Smooth muscle cell (in vitro differentiated cells): Measurements from ENCODE around the gene PSMG1. TPM values are rescaled to one million over a fixed set of nuclear protein-coding genes. Genes with fewer than 3 reads are reported as not detected.

Source experiments
- DNase-seq: peaks from one replicate; lab custom pipeline; 2025; ENCODE audit not compliant: unreplicated experiment; lab: John Stamatoyannopoulos, UW
- H2AFZ ChIP-seq: fragments of 200-600 bp; sonication (generic); 2 replicates; pipeline ENCODE4 v1.6.0; 2016; ENCODE audit warnings: antibody characterized with exemption, low read depth, mild to moderate bottlenecking
- H3F3A ChIP-seq: fragments of 200-600 bp; sonication (generic); 2 replicates; pipeline ENCODE4 v1.6.0; 2017; ENCODE audit warnings: antibody characterized with exemption, low read depth
- H3K27ac ChIP-seq: fragments of 200-600 bp; sonication (generic); 2 replicates; pipeline ENCODE4 v1.5.1; 2016; ENCODE audit warnings: low read depth, mild to moderate bottlenecking
- H3K27me3 ChIP-seq: fragments of 200-600 bp; sonication (generic); 2 replicates; pipeline ENCODE4 v1.6.1; 2016; ENCODE audit warnings: low read depth, mild to moderate bottlenecking
- H3K36me3 ChIP-seq: fragments of 200-600 bp; sonication (generic); 2 replicates; pipeline ENCODE4 v1.5.1; 2016; ENCODE audit warnings: low read depth
- H3K4me1 ChIP-seq: fragments of 200-600 bp; sonication (generic); 2 replicates; pipeline ENCODE4 v1.5.1; 2016; ENCODE audit warnings: low read depth
- H3K4me2 ChIP-seq: fragments of 200-600 bp; sonication (generic); 2 replicates; pipeline ENCODE4 v1.6.0; 2016; ENCODE audit warnings: mild to moderate bottlenecking
- H3K4me3 ChIP-seq: fragments of 200-600 bp; sonication (generic); 2 replicates; pipeline ENCODE4 v1.5.1; 2016; ENCODE audit warnings: mild to moderate bottlenecking
- H3K79me2 ChIP-seq: fragments of 200-600 bp; sonication (generic); 2 replicates; pipeline ENCODE4 v1.6.0; 2016; ENCODE audit warnings: low read depth, mild to moderate bottlenecking
- H3K9ac ChIP-seq: fragments of 200-600 bp; sonication (generic); 2 replicates; pipeline ENCODE4 v1.6.0; 2016; ENCODE audit warnings: low read depth
- H3K9me3 ChIP-seq: fragments of 200-600 bp; sonication (generic); replicated peaks from 2 replicates; pipeline ENCODE4 v1.5.1; 2016; ENCODE audit warnings: low read depth
- H4K20me1 ChIP-seq: fragments of 200-600 bp; sonication (generic); 2 replicates; pipeline ENCODE4 v1.6.0; 2016; ENCODE audit warnings: low read depth
- WGBS: methylation state at CpG from one replicate; pipeline ENCODE4 v1.1.7; 2016; ENCODE audit warnings: low lambda C conversion rate; 5-methylcytosine and 5-hydroxymethylcytosine counted together
- polyA plus RNA-seq: library from polyadenylated mRNA; unstranded; fragments of >200 nt; fragmentation: Nextera tagmentation; extraction: Ambion mirVana; gene quantifications from 2 replicates; pipeline ENCODE4 v1.2.1, GENCODE V29; 2016
- total RNA-seq: library from RNA; depleted of rRNA; stranded (reverse); fragments of >200 nt; gene quantifications from 2 replicates; pipeline ENCODE4 v1.2.3, GENCODE V29; 2014
- TF ChIP-seq, protein P1 (sequence below): fragments of 200-600 bp; sonication (generic); IDR thresholded peaks from 2 replicates; pipeline ENCODE4 v1.5.1; 2017; ENCODE audit warnings: borderline replicate concordance, mild to moderate bottlenecking, antibody characterized with exemption; ENCODE audit not compliant: insufficient read depth, poor library complexity, severe bottlenecking

PSMG1 gene
- total and polyA plus RNA-seq, 2 experiments from 2014 or later, result 55.2 to 60.7 TPM

DNA sequence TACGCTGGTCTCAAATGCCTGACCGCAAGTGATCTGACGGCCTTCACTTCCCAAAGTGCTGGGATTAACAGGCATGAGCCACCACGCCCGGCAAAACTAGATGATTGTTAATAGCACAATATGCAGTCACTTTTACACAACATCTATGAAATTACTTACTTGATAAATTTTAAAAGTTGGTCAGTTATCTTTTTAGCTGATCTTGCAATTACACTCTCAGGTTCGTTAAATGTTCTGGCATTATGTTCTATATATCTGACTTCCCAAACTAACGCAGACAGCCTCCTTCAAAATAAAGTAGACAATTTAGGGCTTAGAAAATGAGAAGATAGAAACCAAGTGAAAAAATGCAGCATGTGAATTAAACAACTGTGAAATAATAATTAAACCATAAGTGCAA, 31.8 kb upstream of the PSMG1 start:
- H3K36me3 ChIP-seq, result peaks cover 12% of the 10 kb centered on the region
- no peaks in the 10 kb centered on the region for H4K20me1 ChIP-seq
- peaks cover 10% of the 10 kb centered on the region for H3F3A ChIP-seq
- H3K4me3 ChIP-seq, result no peak overlapping the region
- H3K79me2 ChIP-seq, result no peaks in the 10 kb centered on the region
- H3K27ac ChIP-seq, result no peak overlapping the region
- no peak overlapping the region for H3K4me2 ChIP-seq
- no peaks in the 10 kb centered on the region for H3K27me3 ChIP-seq
- no peak overlapping the region for H3K9ac ChIP-seq
- no peaks in the 10 kb centered on the region for H3K4me1 ChIP-seq
- no peak for DNase-seq
- 93% methylated on average over 7 of the region's 7 CpGs for WGBS
- H3K9me3 ChIP-seq, result no peaks in the 10 kb centered on the region
- no peak overlapping the region for H2AFZ ChIP-seq
- TF ChIP-seq, protein P1, sequence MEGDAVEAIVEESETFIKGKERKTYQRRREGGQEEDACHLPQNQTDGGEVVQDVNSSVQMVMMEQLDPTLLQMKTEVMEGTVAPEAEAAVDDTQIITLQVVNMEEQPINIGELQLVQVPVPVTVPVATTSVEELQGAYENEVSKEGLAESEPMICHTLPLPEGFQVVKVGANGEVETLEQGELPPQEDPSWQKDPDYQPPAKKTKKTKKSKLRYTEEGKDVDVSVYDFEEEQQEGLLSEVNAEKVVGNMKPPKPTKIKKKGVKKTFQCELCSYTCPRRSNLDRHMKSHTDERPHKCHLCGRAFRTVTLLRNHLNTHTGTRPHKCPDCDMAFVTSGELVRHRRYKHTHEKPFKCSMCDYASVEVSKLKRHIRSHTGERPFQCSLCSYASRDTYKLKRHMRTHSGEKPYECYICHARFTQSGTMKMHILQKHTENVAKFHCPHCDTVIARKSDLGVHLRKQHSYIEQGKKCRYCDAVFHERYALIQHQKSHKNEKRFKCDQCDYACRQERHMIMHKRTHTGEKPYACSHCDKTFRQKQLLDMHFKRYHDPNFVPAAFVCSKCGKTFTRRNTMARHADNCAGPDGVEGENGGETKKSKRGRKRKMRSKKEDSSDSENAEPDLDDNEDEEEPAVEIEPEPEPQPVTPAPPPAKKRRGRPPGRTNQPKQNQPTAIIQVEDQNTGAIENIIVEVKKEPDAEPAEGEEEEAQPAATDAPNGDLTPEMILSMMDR, result no peak

DNA sequence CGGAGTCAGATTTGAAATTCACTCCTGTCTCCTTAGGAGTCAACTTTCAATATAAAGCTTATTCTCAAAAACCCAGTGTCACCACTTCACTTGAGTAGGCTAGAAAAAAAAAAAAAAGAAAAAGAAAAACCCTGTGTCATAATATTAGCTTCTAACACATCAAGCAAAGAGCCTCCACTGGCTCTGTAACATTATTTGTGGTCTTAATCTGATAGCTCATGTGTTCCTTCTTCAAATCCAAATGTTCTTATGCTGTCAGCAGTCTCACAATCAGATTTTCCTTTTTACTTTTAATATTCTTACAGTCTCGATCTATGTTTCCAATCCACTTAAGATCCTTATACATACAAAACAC, 26.1 kb upstream of the PSMG1 start:
- Histone ChIP-seq H3K4me2 (no peak overlapping the region), H3F3A (peaks cover 10% of the 10 kb centered on the region), H3K27me3 (no peaks in the 10 kb centered on the region), H3K9ac (no peak overlapping the region), H3K4me1 (no peaks in the 10 kb centered on the region), H3K4me3 (no peak overlapping the region), H4K20me1 (no peaks in the 10 kb centered on the region), H3K27ac (no peak overlapping the region), H3K36me3 (peaks cover 17% of the 10 kb centered on the region), H3K79me2 (no peaks in the 10 kb centered on the region), H3K9me3 (no peaks in the 10 kb centered on the region), H2AFZ (no peak overlapping the region)
- TF ChIP-seq, protein P1, result no peak
- no peak for DNase-seq
- WGBS, result 72% methylated on average over 2 of the region's 2 CpGs

DNA sequence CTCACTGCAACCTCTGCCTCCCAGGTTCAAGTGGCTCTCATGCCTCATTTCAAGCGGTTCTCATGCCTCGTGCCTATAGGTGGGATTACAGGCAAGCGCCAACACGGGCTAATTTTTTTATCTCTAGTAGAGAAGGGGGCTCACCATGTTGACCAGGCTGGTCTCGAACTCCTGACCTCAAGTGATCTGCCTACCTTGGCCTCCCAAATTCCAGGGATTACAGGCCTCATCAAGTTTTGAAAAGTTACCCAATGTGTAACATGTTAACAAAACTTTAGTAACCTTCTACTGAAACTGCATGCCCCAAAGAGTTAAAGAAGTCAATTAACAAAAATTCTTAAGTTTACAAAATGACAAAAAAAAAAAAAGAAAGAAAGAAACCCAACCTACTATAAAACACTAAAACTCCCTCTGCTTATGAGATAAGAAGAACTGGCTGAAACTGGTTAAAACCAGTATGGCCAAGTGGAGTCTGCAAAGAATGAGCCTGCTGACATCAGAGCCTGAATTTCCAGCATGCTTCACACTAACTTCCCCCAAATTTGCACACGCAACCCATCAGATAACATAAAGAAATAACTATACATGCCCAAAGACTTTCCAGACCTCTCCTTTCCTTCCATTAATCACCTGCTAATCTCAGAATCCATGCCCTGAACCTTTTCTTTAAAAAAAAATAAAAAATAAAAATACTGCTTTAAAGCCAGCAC, 25.5 kb upstream of the PSMG1 start:
- Histone ChIP-seq H3K27me3 (no peaks in the 10 kb centered on the region), H4K20me1 (no peaks in the 10 kb centered on the region), H3K9me3 (no peaks in the 10 kb centered on the region), H3F3A (peaks cover 10% of the 10 kb centered on the region), H3K4me1 (no peaks in the 10 kb centered on the region), H3K9ac (no peak overlapping the region), H2AFZ (no peak overlapping the region), H3K79me2 (no peaks in the 10 kb centered on the region), H3K4me2 (no peak overlapping the region), H3K4me3 (no peak overlapping the region), H3K27ac (no peak overlapping the region), H3K36me3 (peaks cover 17% of the 10 kb centered on the region)
- DNase-seq, result no peak
- TF ChIP-seq, protein P1, result no peak
- 86% methylated on average over 6 of the region's 6 CpGs for WGBS

DNA sequence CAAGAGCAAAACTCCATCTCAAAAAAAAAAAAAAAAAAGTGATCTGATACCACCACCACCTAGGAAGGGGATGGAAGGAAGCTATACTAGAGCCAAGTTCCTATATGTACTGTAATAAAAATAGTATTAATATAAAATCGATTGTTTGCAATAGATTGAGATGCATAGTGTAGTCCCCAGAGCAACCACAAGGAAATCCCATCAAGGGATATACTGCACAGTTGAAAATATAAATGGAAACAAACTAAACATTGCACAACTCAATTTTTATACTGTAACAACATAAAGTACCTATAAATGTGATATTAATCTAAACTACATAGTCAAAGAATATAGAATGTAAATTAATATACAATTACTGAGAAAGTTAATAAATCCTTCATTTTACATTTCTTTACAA, 20.9 kb upstream of the PSMG1 start:
- no peaks in the 10 kb centered on the region for H3K79me2 ChIP-seq
- H3K36me3 ChIP-seq, result peaks cover 13% of the 10 kb centered on the region
- H4K20me1 ChIP-seq, result peaks cover 3% of the 10 kb centered on the region
- WGBS, result 100% methylated on average over 1 of the region's 1 CpG
- no peak overlapping the region for H2AFZ ChIP-seq
- H3K27me3 ChIP-seq, result no peaks in the 10 kb centered on the region
- no peak overlapping the region for H3K4me3 ChIP-seq
- no peak overlapping the region for H3K27ac ChIP-seq
- TF ChIP-seq, protein P1, result peak; percentile 22
- no peaks in the 10 kb centered on the region for H3K9me3 ChIP-seq
- no peak overlapping the region for H3K9ac ChIP-seq
- DNase-seq, result no peak
- no peaks in the 10 kb centered on the region for H3F3A ChIP-seq
- H3K4me2 ChIP-seq, result no peak overlapping the region
- no peaks in the 10 kb centered on the region for H3K4me1 ChIP-seq
